Measurements from ENCODE around the gene SPEG. TPM values are rescaled to one million over a fixed set of nuclear protein-coding genes. Genes with fewer than 3 reads are reported as not detected.
A peak's percentile ranks its signal among the peaks of the same experiment; 100 is the strongest.

The SPEG gene
- total and polyA plus RNA-seq, 2 of the 13 experiments (the other 11 are each of a cell fraction or from before 2014, with no cell fraction given), result 0.18 to 0.24 TPM

DNA sequence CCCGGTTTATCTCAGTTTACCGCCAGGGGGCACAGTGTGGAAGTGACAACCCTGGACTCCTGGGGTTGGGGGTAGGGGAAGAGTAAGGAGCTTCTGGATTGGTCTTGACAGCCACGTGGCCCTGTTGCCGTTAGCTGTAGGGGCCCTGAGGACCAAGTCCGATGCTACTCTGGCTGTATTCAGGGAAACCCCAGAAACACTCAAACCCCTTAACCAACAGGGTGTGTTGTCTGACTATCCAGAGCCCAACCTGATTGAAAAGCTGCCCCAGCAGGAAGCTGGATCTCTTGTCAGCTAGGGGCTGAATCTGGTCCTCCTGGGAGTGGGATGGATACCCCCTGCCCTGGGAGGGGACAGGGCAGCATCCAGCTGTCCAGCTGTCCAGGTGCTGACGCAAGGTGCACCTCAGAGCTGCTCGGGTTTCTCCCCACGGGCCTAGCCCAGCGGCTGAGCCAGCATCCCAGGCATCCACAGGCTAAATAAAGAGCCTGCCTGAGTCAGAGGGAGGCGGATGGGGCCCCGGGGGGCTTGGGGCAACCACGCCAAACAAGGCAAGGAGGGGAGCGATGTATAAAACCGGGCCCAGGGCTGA lies 61.0 kb downstream of the SPEG start (continued):
- TF ChIP-seq, protein P1, sequence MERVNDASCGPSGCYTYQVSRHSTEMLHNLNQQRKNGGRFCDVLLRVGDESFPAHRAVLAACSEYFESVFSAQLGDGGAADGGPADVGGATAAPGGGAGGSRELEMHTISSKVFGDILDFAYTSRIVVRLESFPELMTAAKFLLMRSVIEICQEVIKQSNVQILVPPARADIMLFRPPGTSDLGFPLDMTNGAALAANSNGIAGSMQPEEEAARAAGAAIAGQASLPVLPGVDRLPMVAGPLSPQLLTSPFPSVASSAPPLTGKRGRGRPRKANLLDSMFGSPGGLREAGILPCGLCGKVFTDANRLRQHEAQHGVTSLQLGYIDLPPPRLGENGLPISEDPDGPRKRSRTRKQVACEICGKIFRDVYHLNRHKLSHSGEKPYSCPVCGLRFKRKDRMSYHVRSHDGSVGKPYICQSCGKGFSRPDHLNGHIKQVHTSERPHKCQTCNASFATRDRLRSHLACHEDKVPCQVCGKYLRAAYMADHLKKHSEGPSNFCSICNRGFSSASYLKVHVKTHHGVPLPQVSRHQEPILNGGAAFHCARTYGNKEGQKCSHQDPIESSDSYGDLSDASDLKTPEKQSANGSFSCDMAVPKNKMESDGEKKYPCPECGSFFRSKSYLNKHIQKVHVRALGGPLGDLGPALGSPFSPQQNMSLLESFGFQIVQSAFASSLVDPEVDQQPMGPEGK (CRISPR knock-in tag; IDR thresholded peaks at IDR 0.05), result peak; percentile 57
- TF ChIP-seq SAFB2 (CRISPR knock-in tag; IDR thresholded peaks at IDR 0.05; ENCODE audit: borderline replicate concordance, low read depth), result no peak
- no peak for TF ChIP-seq HOXD1 (CRISPR knock-in tag; IDR thresholded peaks at IDR 0.05)
- TF ChIP-seq ZNF530 (CRISPR knock-in tag; IDR thresholded peaks at IDR 0.05; ENCODE audit: low read depth), result no peak
- TF ChIP-seq, protein P2, sequence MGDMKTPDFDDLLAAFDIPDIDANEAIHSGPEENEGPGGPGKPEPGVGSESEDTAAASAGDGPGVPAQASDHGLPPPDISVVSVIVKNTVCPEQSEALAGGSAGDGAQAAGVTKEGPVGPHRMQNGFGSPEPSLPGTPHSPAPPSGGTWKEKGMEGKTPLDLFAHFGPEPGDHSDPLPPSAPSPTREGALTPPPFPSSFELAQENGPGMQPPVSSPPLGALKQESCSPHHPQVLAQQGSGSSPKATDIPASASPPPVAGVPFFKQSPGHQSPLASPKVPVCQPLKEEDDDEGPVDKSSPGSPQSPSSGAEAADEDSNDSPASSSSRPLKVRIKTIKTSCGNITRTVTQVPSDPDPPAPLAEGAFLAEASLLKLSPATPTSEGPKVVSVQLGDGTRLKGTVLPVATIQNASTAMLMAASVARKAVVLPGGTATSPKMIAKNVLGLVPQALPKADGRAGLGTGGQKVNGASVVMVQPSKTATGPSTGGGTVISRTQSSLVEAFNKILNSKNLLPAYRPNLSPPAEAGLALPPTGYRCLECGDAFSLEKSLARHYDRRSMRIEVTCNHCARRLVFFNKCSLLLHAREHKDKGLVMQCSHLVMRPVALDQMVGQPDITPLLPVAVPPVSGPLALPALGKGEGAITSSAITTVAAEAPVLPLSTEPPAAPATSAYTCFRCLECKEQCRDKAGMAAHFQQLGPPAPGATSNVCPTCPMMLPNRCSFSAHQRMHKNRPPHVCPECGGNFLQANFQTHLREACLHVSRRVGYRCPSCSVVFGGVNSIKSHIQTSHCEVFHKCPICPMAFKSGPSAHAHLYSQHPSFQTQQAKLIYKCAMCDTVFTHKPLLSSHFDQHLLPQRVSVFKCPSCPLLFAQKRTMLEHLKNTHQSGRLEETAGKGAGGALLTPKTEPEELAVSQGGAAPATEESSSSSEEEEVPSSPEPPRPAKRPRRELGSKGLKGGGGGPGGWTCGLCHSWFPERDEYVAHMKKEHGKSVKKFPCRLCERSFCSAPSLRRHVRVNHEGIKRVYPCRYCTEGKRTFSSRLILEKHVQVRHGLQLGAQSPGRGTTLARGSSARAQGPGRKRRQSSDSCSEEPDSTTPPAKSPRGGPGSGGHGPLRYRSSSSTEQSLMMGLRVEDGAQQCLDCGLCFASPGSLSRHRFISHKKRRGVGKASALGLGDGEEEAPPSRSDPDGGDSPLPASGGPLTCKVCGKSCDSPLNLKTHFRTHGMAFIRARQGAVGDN (CRISPR knock-in tag; IDR thresholded peaks at IDR 0.05), result peak; percentile 29; the same call in 1 of the 2 replicates
- no peak for TF ChIP-seq ZFAT (CRISPR knock-in tag; conservative IDR thresholded peaks at IDR 0.05)
- TF ChIP-seq FOXJ3 (CRISPR knock-in tag; IDR thresholded peaks at IDR 0.05; ENCODE audit: borderline replicate concordance), result no peak
- TF ChIP-seq, protein P3, sequence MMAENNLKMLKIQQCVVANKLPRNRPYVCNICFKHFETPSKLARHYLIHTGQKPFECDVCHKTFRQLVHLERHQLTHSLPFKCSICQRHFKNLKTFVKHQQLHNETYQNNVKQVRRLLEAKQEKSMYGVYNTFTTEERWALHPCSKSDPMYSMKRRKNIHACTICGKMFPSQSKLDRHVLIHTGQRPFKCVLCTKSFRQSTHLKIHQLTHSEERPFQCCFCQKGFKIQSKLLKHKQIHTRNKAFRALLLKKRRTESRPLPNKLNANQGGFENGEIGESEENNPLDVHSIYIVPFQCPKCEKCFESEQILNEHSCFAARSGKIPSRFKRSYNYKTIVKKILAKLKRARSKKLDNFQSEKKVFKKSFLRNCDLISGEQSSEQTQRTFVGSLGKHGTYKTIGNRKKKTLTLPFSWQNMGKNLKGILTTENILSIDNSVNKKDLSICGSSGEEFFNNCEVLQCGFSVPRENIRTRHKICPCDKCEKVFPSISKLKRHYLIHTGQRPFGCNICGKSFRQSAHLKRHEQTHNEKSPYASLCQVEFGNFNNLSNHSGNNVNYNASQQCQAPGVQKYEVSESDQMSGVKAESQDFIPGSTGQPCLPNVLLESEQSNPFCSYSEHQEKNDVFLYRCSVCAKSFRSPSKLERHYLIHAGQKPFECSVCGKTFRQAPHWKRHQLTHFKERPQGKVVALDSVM (CRISPR knock-in tag; IDR thresholded peaks at IDR 0.05), result no peak
- TF ChIP-seq FOXK1 (CRISPR knock-in tag; IDR thresholded peaks at IDR 0.05; ENCODE audit: borderline replicate concordance, low read depth), result peak; percentile 22; the same call in 1 of the 2 replicates
- TF ChIP-seq ZNF484 (CRISPR knock-in tag; IDR thresholded peaks at IDR 0.05; ENCODE audit: borderline replicate concordance, low read depth), result no peak
- no peak for TF ChIP-seq KLF12 (CRISPR knock-in tag; IDR thresholded peaks at IDR 0.05; ENCODE audit: borderline replicate concordance)
- no peak for TF ChIP-seq U2AF1 (optimal IDR thresholded peaks at IDR 0.05; ENCODE audit: low read depth, low read length)
- TF ChIP-seq, protein P4, sequence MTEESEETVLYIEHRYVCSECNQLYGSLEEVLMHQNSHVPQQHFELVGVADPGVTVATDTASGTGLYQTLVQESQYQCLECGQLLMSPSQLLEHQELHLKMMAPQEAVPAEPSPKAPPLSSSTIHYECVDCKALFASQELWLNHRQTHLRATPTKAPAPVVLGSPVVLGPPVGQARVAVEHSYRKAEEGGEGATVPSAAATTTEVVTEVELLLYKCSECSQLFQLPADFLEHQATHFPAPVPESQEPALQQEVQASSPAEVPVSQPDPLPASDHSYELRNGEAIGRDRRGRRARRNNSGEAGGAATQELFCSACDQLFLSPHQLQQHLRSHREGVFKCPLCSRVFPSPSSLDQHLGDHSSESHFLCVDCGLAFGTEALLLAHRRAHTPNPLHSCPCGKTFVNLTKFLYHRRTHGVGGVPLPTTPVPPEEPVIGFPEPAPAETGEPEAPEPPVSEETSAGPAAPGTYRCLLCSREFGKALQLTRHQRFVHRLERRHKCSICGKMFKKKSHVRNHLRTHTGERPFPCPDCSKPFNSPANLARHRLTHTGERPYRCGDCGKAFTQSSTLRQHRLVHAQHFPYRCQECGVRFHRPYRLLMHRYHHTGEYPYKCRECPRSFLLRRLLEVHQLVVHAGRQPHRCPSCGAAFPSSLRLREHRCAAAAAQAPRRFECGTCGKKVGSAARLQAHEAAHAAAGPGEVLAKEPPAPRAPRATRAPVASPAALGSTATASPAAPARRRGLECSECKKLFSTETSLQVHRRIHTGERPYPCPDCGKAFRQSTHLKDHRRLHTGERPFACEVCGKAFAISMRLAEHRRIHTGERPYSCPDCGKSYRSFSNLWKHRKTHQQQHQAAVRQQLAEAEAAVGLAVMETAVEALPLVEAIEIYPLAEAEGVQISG (CRISPR knock-in tag; IDR thresholded peaks at IDR 0.05), result no peak; the same call in 1 of the 2 replicates
- no peak for TF ChIP-seq RFX5 (IDR thresholded peaks at IDR 0.05; ENCODE audit: low read depth, low read length)
- TF ChIP-seq ZNF777 (CRISPR knock-in tag; IDR thresholded peaks at IDR 0.05), result no peak
